Left ventricle myocardium superior (tissue), 1 donor: Measurements from ENCODE around the gene UNC13B. TPM values are rescaled to one million over a fixed set of nuclear protein-coding genes. Genes with fewer than 3 reads are reported as not detected.
"Not testable (repeated sequence)": the region's sequence is repeated elsewhere in the genome, so short reads cannot be mapped to it uniquely, and the experiment has no call there.

ENCODE experiments used
- ATAC-seq: fragments of 200-7000 bp; cut with Tn5 transposase; one replicate; pipeline ENCODE4 v1.9.1; 2020; ENCODE audit warnings: mild to moderate bottlenecking, moderate library complexity
- DNase-seq: peaks from one replicate; pipeline ENCODE4 v3.0.0-alpha.2; 2020
- intact Hi-C: fragments of 100-400 bp; cut with micrococcal nuclease; formaldehyde crosslinking; loops from one replicate; pipeline ENCODE4 v1.11.0; 2022
- total RNA-seq: library from RNA; stranded (reverse); fragmentation: NEBNext Ultra II Directional; extraction: Animal tissue kit (Norgen Biotek cat#: 25700); gene quantifications from one replicate; pipeline ENCODE4 v1.2.1, GENCODE V29; 2021
- donor health status: DM: no; HTN: yes; CAD: no; lungs with severe emphysema.

The UNC13B gene
- total RNA-seq, 1 donor from 2014 or later: 25.5 TPM

DNA sequence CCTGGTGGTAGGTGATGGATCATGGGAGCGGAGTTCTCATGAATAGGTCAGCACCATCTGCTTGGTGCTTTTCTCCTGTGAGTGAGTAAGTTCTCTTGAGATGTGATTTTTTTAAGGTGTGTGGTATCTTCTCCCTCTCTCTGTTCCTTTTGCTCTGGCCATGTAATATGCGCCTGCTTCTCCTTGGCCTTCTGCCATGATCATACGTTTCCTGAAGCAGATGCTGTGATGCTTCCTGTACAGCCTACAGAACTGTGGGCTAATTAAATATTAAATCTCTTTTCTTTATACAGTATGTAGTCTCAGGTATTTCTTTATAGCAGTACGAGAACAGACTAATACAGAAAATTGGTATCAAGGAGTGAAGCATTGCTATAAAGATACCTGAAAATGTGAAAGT, 36.4 kb downstream of the UNC13B start:
- ATAC-seq (no peak), DNase-seq (no peak)
- intact Hi-C loops: no loop called here

DNA sequence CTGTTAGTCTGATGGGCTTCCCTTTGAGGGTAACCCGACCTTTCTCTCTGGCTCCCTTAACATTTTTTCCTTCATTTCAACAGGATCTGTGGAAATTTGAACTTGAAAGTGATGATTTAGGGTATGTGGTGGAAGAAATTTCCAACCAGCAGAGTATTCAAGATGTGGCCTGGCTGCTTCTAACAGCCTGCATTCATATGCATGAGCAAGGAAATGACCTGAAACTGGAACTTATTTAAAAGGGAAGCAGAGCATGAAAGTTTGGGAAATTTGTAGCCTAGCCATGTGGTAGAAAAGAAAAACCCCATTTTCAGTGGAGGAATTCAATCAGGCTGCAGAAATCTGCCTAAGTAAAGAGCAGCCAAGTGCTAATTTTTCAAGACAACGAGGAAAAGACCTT, 41.7 kb downstream of the UNC13B start:
- DNase-seq: no peak
- no peak for ATAC-seq
- intact Hi-C loops: no loop called here

- intact Hi-C loops: no loop called here
- ATAC-seq: no peak
- DNase-seq: no peak
These were observed 43.5 kb downstream of the UNC13B start for GRCh38 chr9:35205340-35205739.

- no peak for DNase-seq
- intact Hi-C loops: no loop called here
- peak; percentile 60 for ATAC-seq
These were observed 50.0 kb downstream of the UNC13B start for GRCh38 chr9:35211854-35212253.

GRCh38 chr9:35220659-35221338, 59.0 kb downstream of the UNC13B start:
- intact Hi-C loops: no loop called here
- DNase-seq: no peak
- peak; percentile 85 for ATAC-seq

DNA sequence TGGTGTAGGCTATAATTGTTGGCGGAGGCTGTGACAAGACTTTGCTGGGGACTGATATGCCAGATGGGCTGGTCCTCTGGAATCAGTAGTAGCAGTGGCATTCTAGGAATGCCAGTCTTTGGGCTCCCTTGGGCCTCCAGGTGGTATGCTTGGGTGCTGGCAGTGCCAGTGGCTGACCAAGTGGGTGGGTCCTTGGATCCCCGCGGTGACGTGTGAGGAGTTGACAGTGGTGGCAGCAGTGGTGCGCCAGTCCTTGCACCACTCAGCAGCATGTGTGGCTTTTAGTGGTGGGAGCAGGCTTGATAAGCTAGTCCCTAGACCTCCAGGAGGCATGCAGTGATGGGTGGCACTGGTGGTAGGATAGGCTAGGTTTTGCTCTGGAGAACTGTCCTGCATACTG, 63.9 kb downstream of the UNC13B start:
- ATAC-seq: no peak
- intact Hi-C loops: no loop called here
- DNase-seq: no peak

DNA sequence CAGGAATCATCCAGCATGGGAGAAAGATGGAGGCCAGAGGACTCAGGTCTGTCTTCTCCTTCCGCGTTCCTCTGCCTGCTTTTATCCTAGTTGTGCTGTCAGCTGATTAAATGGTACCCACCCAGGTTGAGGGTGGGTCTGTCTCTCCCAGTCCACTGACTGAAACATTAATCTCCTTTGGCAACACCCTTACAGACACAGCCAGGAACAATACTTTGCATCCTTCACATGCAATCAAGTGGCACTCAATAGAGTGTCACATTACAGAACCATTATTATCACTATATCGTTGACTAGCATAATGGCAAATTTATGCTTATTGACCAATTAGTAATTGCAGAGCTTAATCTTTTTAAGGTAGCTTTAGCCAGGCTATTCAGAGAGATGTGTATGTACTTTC, 64.8 kb downstream of the UNC13B start:
- intact Hi-C loops: no loop called here
- no peak for DNase-seq
- ATAC-seq: peak; percentile 56

GRCh38 chr9:35227284-35227683, 65.5 kb downstream of the UNC13B start:
- ATAC-seq (peak; percentile 64), DNase-seq (no peak)
- intact Hi-C loops: no loop called here

- intact Hi-C loops: no loop called here
- ATAC-seq (no peak), DNase-seq (no peak)
These were observed 67.4 kb downstream of the UNC13B start for GRCh38 chr9:35229066-35229778.

- intact Hi-C loops: no loop called here
- no peak for DNase-seq
- no peak for ATAC-seq
These were observed 68.0 kb downstream of the UNC13B start for GRCh38 chr9:35229779-35230143.

DNA sequence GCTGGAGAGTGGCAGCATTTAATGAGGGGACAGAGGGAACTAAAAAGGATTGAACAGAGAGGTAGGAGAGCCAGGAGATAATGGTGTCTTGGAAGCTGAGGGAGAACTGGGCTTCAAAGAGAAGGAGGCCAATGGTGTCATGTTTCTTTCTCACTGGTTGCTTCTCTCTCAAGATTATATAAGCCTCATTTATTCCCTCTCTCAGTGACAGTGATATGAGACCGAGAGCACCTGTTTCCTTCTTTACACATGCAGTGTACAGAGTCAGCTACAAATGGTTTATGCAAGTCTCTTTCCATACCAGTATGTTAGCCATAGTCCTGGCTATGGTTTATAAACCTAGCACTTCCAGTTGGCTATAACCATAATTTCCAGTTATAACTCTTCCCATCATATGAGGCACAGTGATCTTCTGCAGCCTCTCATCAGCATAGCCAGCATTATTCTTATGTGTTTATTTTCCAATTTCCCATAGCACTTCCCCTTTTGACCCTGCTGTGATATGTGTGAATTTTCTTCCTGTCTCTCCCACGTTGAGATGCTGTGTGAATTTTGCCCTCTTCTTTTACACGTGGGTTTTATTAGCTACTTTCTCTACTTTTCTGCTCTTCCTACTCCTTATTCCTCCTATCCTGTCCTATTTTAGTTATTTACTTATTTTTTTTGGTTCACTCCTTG, 71.2 kb downstream of the UNC13B start:
- ATAC-seq (no peak), DNase-seq (no peak)
- intact Hi-C loops: no loop called here

- ATAC-seq: peak; percentile 26
- no peak for DNase-seq
- intact Hi-C loops: no loop called here
These were observed 74.9 kb downstream of the UNC13B start for GRCh38 chr9:35236692-35237091.

GRCh38 chr9:35237311-35237710, 75.5 kb downstream of the UNC13B start:
- ATAC-seq: no peak
- intact Hi-C loops: no loop called here
- DNase-seq: no peak

DNA sequence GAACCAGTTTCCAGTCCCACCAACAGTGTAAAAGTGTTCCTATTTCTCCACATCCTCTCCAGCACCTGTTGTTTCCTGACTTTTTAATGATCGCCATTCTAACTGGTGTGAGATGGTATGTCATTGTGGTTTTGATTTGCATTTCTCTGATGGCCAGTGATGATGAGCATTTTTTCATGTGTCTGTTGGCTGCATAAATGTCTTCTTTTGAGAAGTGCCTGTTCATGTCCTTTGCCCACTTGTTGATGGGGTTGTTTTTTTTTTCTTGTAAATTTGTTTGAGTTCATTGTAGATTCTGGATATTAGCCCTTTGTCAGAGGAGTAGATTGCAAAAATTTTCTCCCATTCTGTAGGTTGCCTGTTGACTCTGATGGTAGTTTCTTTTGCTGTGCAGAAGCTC, 84.1 kb downstream of the UNC13B start:
- DNase-seq, ATAC-seq, intact Hi-C loops: not testable (repeated sequence)

DNA sequence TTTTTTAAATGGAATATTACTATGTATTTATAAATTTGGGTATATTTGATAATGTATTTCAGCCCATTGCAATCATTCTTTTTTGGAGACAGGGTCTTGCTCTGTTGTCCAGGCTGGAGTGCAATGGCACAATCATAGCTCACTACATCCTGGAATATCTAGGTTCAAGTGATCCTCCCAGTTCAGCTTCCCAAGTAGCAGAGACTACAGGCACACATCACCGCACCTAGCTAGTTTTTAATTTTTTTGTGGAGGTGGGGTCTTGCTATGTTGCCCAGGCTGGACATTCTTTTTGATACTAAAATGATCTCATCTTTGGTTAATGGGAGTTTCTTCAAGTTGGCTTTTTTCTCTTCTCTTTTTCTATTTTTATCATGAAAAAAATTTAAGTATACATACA, 91.3 kb downstream of the UNC13B start:
- intact Hi-C loops: no loop called here
- no peak for DNase-seq
- no peak for ATAC-seq

- intact Hi-C loops: no loop called here
- no peak for DNase-seq
These were observed 92.4 kb downstream of the UNC13B start for GRCh38 chr9:35254237-35254636.

GRCh38 chr9:35254984-35255857, 93.4 kb downstream of the UNC13B start:
- DNase-seq (no peak), ATAC-seq (no peak)
- intact Hi-C loops: loop anchor here (5.0 kb wide), 1 partner anchor 138 kb away; the partner anchor contains the start of gene ATOSB

More at GRCh38 chr9:35254237-35254636, 92.4 kb downstream of the UNC13B start:
- no peak for ATAC-seq

- DNase-seq: no peak
- ATAC-seq: peak; percentile 12
- intact Hi-C loops: loop anchor here (5.0 kb wide), 1 partner anchor 141 kb away; the partner anchor contains the start of gene ATOSB
These were observed 96.3 kb downstream of the UNC13B start for GRCh38 chr9:35257986-35258659.
